AG09309 (cell line): Measurements from ENCODE around the gene USH1G.
"Not testable (repeated sequence)": the region's sequence is repeated elsewhere in the genome, so short reads cannot be mapped to it uniquely, and the experiment has no call there.

Source experiments
- DNase-seq: peaks from one replicate; pipeline ENCODE4 v3.0.0-alpha.2; 2010; ENCODE audit warnings: low read depth
- H3K4me3 ChIP-seq: 2 replicates; pipeline ENCODE4 v1.5.1; 2011; ENCODE audit warnings: mild to moderate bottlenecking, low read depth, low read length, moderate library complexity; ENCODE audit not compliant: control insufficient read depth
- CTCF ChIP-seq: IDR thresholded peaks from 2 replicates; pipeline ENCODE4 v1.5.1; 2011; ENCODE audit warnings: mild to moderate bottlenecking, low read depth, low read length, inconsistent platforms; ENCODE audit not compliant: insufficient read depth, control insufficient read depth; ENCODE audit errors: missing control alignments

USH1G gene

GRCh38 chr17:74922694-74923537 lies at the start of gene USH1G:
Gene USH1G, minus strand, starts transcription at chr17:74923255. Its CDS starts 182 bp downstream, at chr17:74923073.
- H3K4me3 ChIP-seq = no peak within 1 kb of the TSS
- TF ChIP-seq CTCF = no peak
- DNase-seq = no peak

- DNase-seq = no peak
- H3K4me3 ChIP-seq = peak within 1 kb of the TSS; percentile 25
- TF ChIP-seq CTCF = no peak
These were observed 49.3 kb upstream of the USH1G start, which contains the start of gene HID1 for GRCh38 chr17:74972107-74972972. Gene HID1, minus strand, starts transcription at chr17:74972759. Its CDS starts 103 bp downstream, at chr17:74972656.

- TF ChIP-seq CTCF = no peak
- no peak for DNase-seq
- no peak overlapping the region for H3K4me3 ChIP-seq
These were observed 48.7 kb upstream of the USH1G start for GRCh38 chr17:74971842-74972106.

- no peak for TF ChIP-seq CTCF
- H3K4me3 ChIP-seq = no peak overlapping the region
- DNase-seq = no peak
These were observed 48.2 kb upstream of the USH1G start for GRCh38 chr17:74971069-74971841.

- TF ChIP-seq CTCF = no peak
- no peak for DNase-seq
- no peak overlapping the region for H3K4me3 ChIP-seq
These were observed 47.3 kb upstream of the USH1G start for GRCh38 chr17:74970395-74970794.

GRCh38 chr17:74969501-74969900 lies 46.4 kb upstream of the USH1G start:
- H3K4me3 ChIP-seq = not testable (repeated sequence)

GRCh38 chr17:74968361-74968780 lies 45.3 kb upstream of the USH1G start:
- TF ChIP-seq CTCF = no peak
- no peak overlapping the region for H3K4me3 ChIP-seq
- no peak for DNase-seq

More at GRCh38 chr17:74969501-74969900, 46.4 kb upstream of the USH1G start:
- DNase-seq = not testable (repeated sequence)
